ENCODE data around the gene ATG2A.
A peak's percentile ranks its signal among the peaks of the same experiment; 100 is the strongest.

The ATG2A gene

GRCh38 chr11:64898541-64898940, 18.5 kb downstream of the ATG2A start:
- DNase-seq (ENCODE audit: extremely low read depth, low read depth): no peak
- no peak for TF ChIP-seq CTCF (IDR thresholded peaks at IDR 0.05; ENCODE audit: low read depth, low read length, missing control alignments)
- no peak overlapping the region for H3K4me3 ChIP-seq (replicated peaks; ENCODE audit: low read depth, low read length)

- H3K4me3 ChIP-seq (replicated peaks; ENCODE audit: low read depth, low read length): no peak overlapping the region
- TF ChIP-seq CTCF (IDR thresholded peaks at IDR 0.05; ENCODE audit: low read depth, low read length, missing control alignments): no peak
- DNase-seq (ENCODE audit: extremely low read depth, low read depth): no peak
Measured at GRCh38 chr11:64898076-64898445, 18.9 kb downstream of the ATG2A start.

GRCh38 chr11:64897381-64898075, 19.5 kb downstream of the ATG2A start:
- TF ChIP-seq CTCF (IDR thresholded peaks at IDR 0.05; ENCODE audit: low read depth, low read length, missing control alignments): no peak
- DNase-seq (ENCODE audit: extremely low read depth, low read depth): no peak
- no peak overlapping the region for H3K4me3 ChIP-seq (replicated peaks; ENCODE audit: low read depth, low read length)

- TF ChIP-seq CTCF (IDR thresholded peaks at IDR 0.05; ENCODE audit: low read depth, low read length, missing control alignments): no peak
- no peak for DNase-seq (ENCODE audit: extremely low read depth, low read depth)
- no peak overlapping the region for H3K4me3 ChIP-seq (replicated peaks; ENCODE audit: low read depth, low read length)
Measured at GRCh38 chr11:64896448-64897022, 20.5 kb downstream of the ATG2A start.

GRCh38 chr11:64894812-64895452, 22.1 kb downstream of the ATG2A start:
- TF ChIP-seq CTCF (IDR thresholded peaks at IDR 0.05; ENCODE audit: low read depth, low read length, missing control alignments): no peak
- DNase-seq (ENCODE audit: extremely low read depth, low read depth): no peak
- H3K4me3 ChIP-seq (replicated peaks; ENCODE audit: low read depth, low read length): no peak overlapping the region

- no peak for DNase-seq (ENCODE audit: extremely low read depth, low read depth)
- no peak overlapping the region for H3K4me3 ChIP-seq (replicated peaks; ENCODE audit: low read depth, low read length)
Measured at GRCh38 chr11:64894070-64894811, 22.8 kb downstream of the ATG2A start.

More at GRCh38 chr11:64894070-64894811, 22.8 kb downstream of the ATG2A start:
- TF ChIP-seq CTCF (IDR thresholded peaks at IDR 0.05; ENCODE audit: low read depth, low read length, missing control alignments): peak; percentile 90

All from HFF-Myc (cell line).